NCI-H446 treated with DMSO at 0.1 percent for 48 hours (cell line): Measurements from ENCODE around the gene RGS11.

Experiments
- DNase-seq: peaks from one replicate; lab custom pipeline; 2025; lab: John Stamatoyannopoulos, UW

Gene RGS11

DNA sequence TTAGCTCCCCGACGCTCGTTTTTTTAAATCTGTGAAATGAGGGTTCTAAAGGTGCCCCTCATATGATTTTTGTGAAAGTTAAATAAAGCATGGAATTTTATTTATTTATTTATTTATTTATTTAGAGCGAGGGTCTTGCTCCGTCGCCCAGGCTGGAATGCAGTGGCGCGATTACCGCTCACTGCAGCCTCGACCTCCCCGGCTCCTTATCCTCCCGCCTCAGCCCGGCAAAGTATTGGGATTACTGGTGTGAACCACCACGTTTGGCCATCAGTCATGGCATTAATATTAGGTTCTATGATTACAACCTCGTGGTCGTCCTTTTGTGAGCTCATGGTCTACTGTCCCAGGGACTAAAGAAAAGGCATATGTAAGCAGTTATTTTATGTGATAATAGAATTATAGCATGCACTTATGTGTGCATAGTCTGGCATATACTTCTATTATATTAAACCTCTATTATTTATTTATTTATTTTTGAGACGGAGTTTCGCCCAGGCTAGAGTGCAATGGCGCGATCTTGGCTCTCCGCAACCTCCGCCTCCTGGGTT lies 45.9 kb downstream of the RGS11 start:
- DNase-seq = no peak

GRCh38 chr16:228852-229730 lies 46.7 kb downstream of the RGS11 start, which contains the start of gene LUC7L:
Gene LUC7L (minus strand): TSS chr16:229449. CDS start chr16:229339, 110 bp downstream.
- peak; percentile 70 for DNase-seq

DNA sequence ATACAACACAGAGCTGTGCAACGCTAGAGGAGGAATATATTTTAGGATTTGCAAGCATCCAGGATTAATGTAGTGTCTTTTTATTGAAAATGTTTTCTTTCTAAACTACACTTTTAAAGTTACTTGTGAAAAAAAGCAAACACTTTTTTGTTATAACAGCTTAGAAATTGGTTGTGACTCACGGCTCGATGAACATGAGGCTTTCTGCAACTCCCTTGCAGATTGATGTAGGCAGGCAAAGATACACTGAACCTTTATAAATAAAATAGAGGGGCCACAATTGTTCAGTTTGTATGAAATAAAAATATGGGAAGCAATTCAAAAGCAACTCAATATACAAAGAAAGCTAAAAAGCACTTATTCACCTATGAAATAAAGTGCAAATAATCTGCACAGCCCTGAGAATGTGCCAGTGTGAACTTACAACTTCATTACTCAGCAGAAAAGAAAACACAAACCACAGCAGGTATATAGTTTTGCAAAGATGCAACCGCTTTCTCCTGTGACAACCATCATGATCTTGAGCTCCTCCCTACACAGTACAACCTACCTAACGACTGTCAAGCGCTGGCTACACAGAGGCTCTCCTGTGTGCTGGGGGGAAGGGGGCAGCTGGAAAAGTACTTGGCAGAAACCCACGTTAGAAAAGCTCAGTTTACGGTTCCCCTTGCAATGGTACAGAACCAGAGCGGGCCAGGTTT lies 47.4 kb downstream of the RGS11 start:
- no peak for DNase-seq

DNA sequence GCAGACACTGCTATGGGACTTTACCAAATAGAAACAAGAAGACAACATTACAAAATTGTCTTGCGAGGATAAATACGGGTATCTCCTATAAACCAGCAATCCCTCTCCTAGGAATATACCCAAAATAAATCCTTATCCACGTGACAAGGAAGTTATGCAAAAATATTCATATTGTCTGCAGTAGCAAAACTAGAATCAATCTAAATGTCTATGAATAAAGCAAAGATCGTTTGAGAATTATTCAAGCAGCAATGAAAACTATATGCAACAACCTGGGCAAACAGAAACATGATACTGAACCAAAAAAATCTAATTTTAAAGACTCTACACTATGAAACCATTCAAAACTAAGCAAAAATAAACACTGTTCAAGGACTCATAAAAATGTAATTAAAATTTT lies 55.7 kb downstream of the RGS11 start:
- no peak for DNase-seq
